GM20000 (cell line): ENCODE data around the gene LCA5L.

Experiments
- DNase-seq: peaks from one replicate; pipeline ENCODE4 v3.0.0; 2012; ENCODE audit warnings: low spot score
- TF ChIP-seq, protein P1 (sequence below): IDR thresholded peaks from 2 replicates; pipeline ENCODE4 v1.5.1; 2012; ENCODE audit warnings: mild to moderate bottlenecking, control low read depth; ENCODE audit errors: extremely low read depth, missing control alignments

The LCA5L gene

DNA sequence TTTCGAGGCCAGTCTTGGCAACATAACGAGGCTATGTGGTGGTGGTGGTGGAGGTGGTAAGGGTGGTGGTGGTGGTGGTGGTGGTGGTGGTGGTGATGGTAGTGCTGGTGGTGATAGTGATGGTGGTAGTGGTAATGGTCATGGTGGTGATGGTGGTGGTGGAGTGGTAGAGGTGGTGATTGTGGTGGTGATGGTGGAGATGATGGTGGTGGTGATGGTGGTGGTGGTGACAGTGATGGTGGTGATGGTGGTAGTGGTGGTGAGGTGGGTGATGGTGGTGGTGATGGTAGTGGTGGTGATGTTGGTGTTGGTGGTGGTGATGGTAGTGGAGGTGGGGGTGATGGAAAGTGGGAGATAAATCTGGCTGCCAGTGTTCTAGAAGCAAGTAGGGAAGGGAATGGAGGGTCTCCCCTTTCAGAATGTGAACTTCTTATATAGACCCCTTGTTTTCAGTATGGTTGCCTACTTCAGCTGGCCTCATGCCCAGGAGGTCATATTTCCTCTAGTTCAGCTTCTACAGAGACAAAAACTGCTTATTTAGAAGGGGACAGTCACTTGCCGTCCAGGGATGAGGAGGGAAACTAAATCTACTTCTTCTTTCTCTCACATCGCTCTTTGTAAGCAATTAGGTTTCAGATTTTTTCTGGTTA, 33.7 kb upstream of the LCA5L start:
- DNase-seq: no peak
- TF ChIP-seq, protein P1, sequence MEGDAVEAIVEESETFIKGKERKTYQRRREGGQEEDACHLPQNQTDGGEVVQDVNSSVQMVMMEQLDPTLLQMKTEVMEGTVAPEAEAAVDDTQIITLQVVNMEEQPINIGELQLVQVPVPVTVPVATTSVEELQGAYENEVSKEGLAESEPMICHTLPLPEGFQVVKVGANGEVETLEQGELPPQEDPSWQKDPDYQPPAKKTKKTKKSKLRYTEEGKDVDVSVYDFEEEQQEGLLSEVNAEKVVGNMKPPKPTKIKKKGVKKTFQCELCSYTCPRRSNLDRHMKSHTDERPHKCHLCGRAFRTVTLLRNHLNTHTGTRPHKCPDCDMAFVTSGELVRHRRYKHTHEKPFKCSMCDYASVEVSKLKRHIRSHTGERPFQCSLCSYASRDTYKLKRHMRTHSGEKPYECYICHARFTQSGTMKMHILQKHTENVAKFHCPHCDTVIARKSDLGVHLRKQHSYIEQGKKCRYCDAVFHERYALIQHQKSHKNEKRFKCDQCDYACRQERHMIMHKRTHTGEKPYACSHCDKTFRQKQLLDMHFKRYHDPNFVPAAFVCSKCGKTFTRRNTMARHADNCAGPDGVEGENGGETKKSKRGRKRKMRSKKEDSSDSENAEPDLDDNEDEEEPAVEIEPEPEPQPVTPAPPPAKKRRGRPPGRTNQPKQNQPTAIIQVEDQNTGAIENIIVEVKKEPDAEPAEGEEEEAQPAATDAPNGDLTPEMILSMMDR: no peak

DNA sequence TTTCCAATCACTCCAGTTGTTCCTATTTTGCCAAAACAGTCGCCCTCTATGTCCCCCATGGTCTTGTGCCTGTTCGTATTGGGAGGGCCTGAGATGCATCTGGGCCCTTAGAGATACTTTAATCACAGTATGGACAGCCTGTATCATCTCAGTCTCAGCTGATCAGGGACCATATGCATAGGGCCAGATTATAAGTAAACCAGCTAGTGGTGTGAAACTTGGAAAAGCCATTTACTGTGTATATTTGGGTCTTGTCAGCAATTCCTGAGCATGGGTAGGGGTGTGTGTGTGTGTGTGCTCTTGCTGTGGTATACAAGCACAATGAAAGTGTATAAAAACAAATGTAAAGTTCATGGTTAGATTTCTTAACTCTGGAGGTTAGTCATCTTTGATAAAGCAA, 29.0 kb upstream of the LCA5L start:
- no peak for DNase-seq
- TF ChIP-seq, protein P1: no peak

DNA sequence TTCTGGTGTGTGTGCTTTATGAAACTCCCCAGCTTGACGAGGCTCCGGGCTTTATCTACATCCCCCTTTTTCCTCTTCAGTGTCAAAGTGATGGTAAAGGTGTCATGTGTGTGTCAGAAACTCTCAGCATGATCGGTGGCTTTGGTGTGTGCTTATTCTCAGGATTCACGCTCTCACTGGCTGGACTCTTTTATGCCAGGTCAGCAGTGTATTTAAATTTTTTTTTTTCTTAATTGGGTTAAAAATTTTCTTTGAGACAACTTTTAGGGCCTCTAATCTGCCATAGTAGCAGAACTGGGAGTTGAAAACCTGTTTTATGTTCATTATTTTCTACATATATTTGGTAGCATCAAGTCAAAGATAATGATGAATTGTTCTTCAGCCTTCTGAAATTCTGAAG, 27.2 kb upstream of the LCA5L start:
- TF ChIP-seq, protein P1: no peak
- DNase-seq: no peak

DNA sequence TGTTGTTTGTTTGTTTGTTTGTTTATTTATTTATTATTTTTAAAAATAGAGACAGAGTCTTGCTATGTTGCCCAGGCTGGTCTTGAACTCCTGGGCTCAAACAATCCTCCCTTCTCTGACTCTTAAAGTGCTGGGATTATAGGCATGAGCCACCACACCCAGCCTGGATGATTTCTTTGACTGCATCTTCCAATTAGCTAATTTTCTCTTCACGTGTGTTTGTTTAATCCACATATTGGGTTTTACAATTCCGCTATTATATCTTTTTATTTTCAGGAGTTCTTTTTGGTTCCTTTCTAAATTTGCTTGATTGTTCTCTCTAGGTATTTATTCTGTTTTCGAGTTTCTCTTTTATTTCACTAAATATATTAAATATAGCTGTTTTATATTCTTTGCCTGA, 26.0 kb upstream of the LCA5L start:
- DNase-seq: no peak
- TF ChIP-seq, protein P1: no peak

GRCh38 chr21:39468559-39468958, 23.0 kb upstream of the LCA5L start:
- DNase-seq: no peak
- TF ChIP-seq, protein P1: no peak

- TF ChIP-seq, protein P1: no peak
- DNase-seq: no peak
Measured at GRCh38 chr21:39467746-39468145, 22.2 kb upstream of the LCA5L start.

- TF ChIP-seq, protein P1: no peak
- DNase-seq: no peak
Measured at GRCh38 chr21:39466584-39466983, 21.0 kb upstream of the LCA5L start.
